ENCODE measurements around the gene EIF2S3B. TPM values are rescaled to one million over a fixed set of nuclear protein-coding genes. Genes with fewer than 3 reads are reported as not detected.
"Not testable (repeated sequence)": the region's sequence is repeated elsewhere in the genome, so short reads cannot be mapped to it uniquely, and the experiment has no call there.

EIF2S3B gene
- 1.8 and 2.4 TPM in 2 replicates for total RNA-seq
- long read RNA-seq: 0 reads

- Mint-ChIP-seq H3K4me3 (ENCODE audit: low read depth) (no peak within 1 kb of the TSS), H3K27me3 (no peaks in the 10 kb centered on the region)
Measured at GRCh38 chr12:10505620-10506019, at the start of gene EIF2S3B. TSS of gene EIF2S3B (plus strand) at chr12:10505890. CDS start at chr12:10505903, 13 bp downstream.

GRCh38 chr12:10456856-10457255, 48.8 kb upstream of the EIF2S3B start:
- H3K9me3 Mint-ChIP-seq (ENCODE audit: low read depth): peaks cover 36% of the 10 kb centered on the region
- no peaks in the 10 kb centered on the region for H3K4me1 Mint-ChIP-seq (ENCODE audit: low read depth)
- H3K36me3 Mint-ChIP-seq (ENCODE audit: insufficient read depth): no peaks in the 10 kb centered on the region
- no peaks in the 10 kb centered on the region for H3K27me3 Mint-ChIP-seq
- no peak for TF ChIP-seq CTCF (IDR thresholded peaks at IDR 0.05; ENCODE audit: unreplicated experiment)
- DNase-seq (ENCODE audit: low spot score, unreplicated experiment): no peak
- H3K27ac Mint-ChIP-seq: no peak overlapping the region
- H3K4me3 Mint-ChIP-seq (ENCODE audit: low read depth): no peak overlapping the region

More at GRCh38 chr12:10505620-10506019, at the start of gene EIF2S3B:
- peaks cover 17% of the 10 kb centered on the region for H3K9me3 Mint-ChIP-seq (ENCODE audit: low read depth)
- no peaks in the 10 kb centered on the region for H3K36me3 Mint-ChIP-seq (ENCODE audit: insufficient read depth)
- no peak for DNase-seq (ENCODE audit: low spot score, unreplicated experiment)
- no peaks in the 10 kb centered on the region for H3K4me1 Mint-ChIP-seq (ENCODE audit: low read depth)
- no peak within 1 kb of the TSS for H3K27ac Mint-ChIP-seq
- TF ChIP-seq CTCF (IDR thresholded peaks at IDR 0.05; ENCODE audit: unreplicated experiment): no peak

- H3K9me3 Mint-ChIP-seq (ENCODE audit: low read depth): peaks cover 45% of the 10 kb centered on the region
- no peak overlapping the region for H3K4me3 Mint-ChIP-seq (ENCODE audit: low read depth)
- TF ChIP-seq CTCF (IDR thresholded peaks at IDR 0.05; ENCODE audit: unreplicated experiment): no peak
- no peak for DNase-seq (ENCODE audit: low spot score, unreplicated experiment)
- H3K27me3 Mint-ChIP-seq: no peaks in the 10 kb centered on the region
- H3K27ac Mint-ChIP-seq: no peak overlapping the region
- H3K36me3 Mint-ChIP-seq (ENCODE audit: insufficient read depth): no peaks in the 10 kb centered on the region
- no peaks in the 10 kb centered on the region for H3K4me1 Mint-ChIP-seq (ENCODE audit: low read depth)
Measured at GRCh38 chr12:10457760-10458159, 47.9 kb upstream of the EIF2S3B start.

- Mint-ChIP-seq H3K27ac (no peak overlapping the region), H3K9me3 (ENCODE audit: low read depth) (peaks cover 17% of the 10 kb centered on the region), H3K4me3 (ENCODE audit: low read depth) (no peak overlapping the region), H3K4me1 (ENCODE audit: low read depth) (no peaks in the 10 kb centered on the region), H3K36me3 (ENCODE audit: insufficient read depth) (no peaks in the 10 kb centered on the region), H3K27me3 (no peaks in the 10 kb centered on the region)
- TF ChIP-seq CTCF (IDR thresholded peaks at IDR 0.05; ENCODE audit: unreplicated experiment): no peak
- DNase-seq (ENCODE audit: low spot score, unreplicated experiment): no peak
Measured at GRCh38 chr12:10466311-10466710, 39.4 kb upstream of the EIF2S3B start.

- H3K27ac Mint-ChIP-seq: no peak overlapping the region
- no peak overlapping the region for H3K4me3 Mint-ChIP-seq (ENCODE audit: low read depth)
Measured at GRCh38 chr12:10469701-10470100, 36.0 kb upstream of the EIF2S3B start.

GRCh38 chr12:10472808-10473207, 32.9 kb upstream of the EIF2S3B start:
- H3K9me3 Mint-ChIP-seq (ENCODE audit: low read depth): peaks cover 15% of the 10 kb centered on the region
- not testable (repeated sequence) for DNase-seq (ENCODE audit: low spot score, unreplicated experiment); H3K27ac Mint-ChIP-seq; H3K27me3 Mint-ChIP-seq; H3K4me3 Mint-ChIP-seq (ENCODE audit: low read depth); H3K36me3 Mint-ChIP-seq (ENCODE audit: insufficient read depth); H3K4me1 Mint-ChIP-seq (ENCODE audit: low read depth)

More at GRCh38 chr12:10469701-10470100, 36.0 kb upstream of the EIF2S3B start:
- H3K36me3 Mint-ChIP-seq (ENCODE audit: insufficient read depth): no peaks in the 10 kb centered on the region
- TF ChIP-seq CTCF (IDR thresholded peaks at IDR 0.05; ENCODE audit: unreplicated experiment): no peak
- no peak for DNase-seq (ENCODE audit: low spot score, unreplicated experiment)
- no peaks in the 10 kb centered on the region for H3K27me3 Mint-ChIP-seq
- H3K9me3 Mint-ChIP-seq (ENCODE audit: low read depth): peaks cover 10% of the 10 kb centered on the region
- no peaks in the 10 kb centered on the region for H3K4me1 Mint-ChIP-seq (ENCODE audit: low read depth)

DNA sequence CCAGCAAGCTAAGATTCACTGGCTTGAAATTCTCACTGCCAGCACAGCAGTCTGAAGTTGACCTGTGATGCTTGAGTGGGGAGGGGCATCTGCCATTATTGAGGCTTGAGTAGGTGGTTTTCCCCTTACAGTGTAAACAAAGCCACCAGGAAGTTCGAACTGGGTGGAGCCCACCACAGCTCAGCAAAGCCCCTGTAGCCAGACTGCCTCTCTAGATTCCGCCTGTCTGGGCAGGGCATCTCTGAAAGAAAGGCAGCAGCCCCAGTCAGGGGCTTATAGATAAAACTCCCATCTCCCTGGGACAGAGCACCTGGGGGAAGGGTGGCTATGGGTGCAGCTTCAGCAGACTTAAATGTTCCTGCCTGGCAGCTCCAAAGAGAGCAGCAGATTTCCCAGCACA, 23.8 kb upstream of the EIF2S3B start:
- peaks cover 15% of the 10 kb centered on the region for H3K9me3 Mint-ChIP-seq (ENCODE audit: low read depth)
- not testable (repeated sequence) for H3K36me3 Mint-ChIP-seq (ENCODE audit: insufficient read depth); H3K27me3 Mint-ChIP-seq; H3K4me3 Mint-ChIP-seq (ENCODE audit: low read depth); H3K27ac Mint-ChIP-seq; DNase-seq (ENCODE audit: low spot score, unreplicated experiment); H3K4me1 Mint-ChIP-seq (ENCODE audit: low read depth)

- not testable (repeated sequence) for H3K4me1 Mint-ChIP-seq (ENCODE audit: low read depth); DNase-seq (ENCODE audit: low spot score, unreplicated experiment); H3K36me3 Mint-ChIP-seq (ENCODE audit: insufficient read depth); H3K27ac Mint-ChIP-seq; H3K4me3 Mint-ChIP-seq (ENCODE audit: low read depth); H3K27me3 Mint-ChIP-seq; H3K9me3 Mint-ChIP-seq (ENCODE audit: low read depth)
Measured at GRCh38 chr12:10487328-10487727, 18.4 kb upstream of the EIF2S3B start.

All from progenitor cell of endocrine pancreas (in vitro differentiated cells).